Muscle of leg (tissue), 11 donors: ENCODE results near the gene LPP. TPM values are rescaled to one million over a fixed set of nuclear protein-coding genes. Genes with fewer than 3 reads are reported as not detected.
A peak's percentile ranks its signal among the peaks of the same experiment; 100 is the strongest.
"Not testable (repeated sequence)": the region's sequence is repeated elsewhere in the genome, so short reads cannot be mapped to it uniquely, and the experiment has no call there.

Source experiments
- DNase-seq: peaks from one replicate; pipeline ENCODE4 v3.0.0; 2013
- H3K27ac ChIP-seq: one replicate; pipeline ENCODE4 v1.5.1; 2013; ENCODE audit warnings: mild to moderate bottlenecking, low read length, control low read depth
- H3K27me3 ChIP-seq: one replicate; pipeline ENCODE4 v1.6.1; 2013; ENCODE audit warnings: low read length; ENCODE audit not compliant: control insufficient read depth, insufficient read depth
- H3K36me3 ChIP-seq: one replicate; pipeline ENCODE4 v1.6.1; 2013; ENCODE audit warnings: low read length; ENCODE audit not compliant: control insufficient read depth, insufficient read depth
- H3K4me1 ChIP-seq: one replicate; pipeline ENCODE4 v1.6.1; 2013; ENCODE audit warnings: low read length; ENCODE audit not compliant: control insufficient read depth, insufficient read depth
- H3K4me3 ChIP-seq: one replicate; pipeline ENCODE4 v1.5.1; 2013; ENCODE audit warnings: low read length, control low read depth
- H3K9me3 ChIP-seq: replicated peaks from 2 replicates; pipeline ENCODE4 v1.6.1; 2013; ENCODE audit warnings: low read depth, low read length; ENCODE audit not compliant: control insufficient read depth
- WGBS: methylation state at CpG from one replicate; pipeline ENCODE4 v1.1.5; 2013; ENCODE audit warnings: missing lambda C conversion rate; ENCODE audit not compliant: insufficient coverage; 5-methylcytosine and 5-hydroxymethylcytosine counted together
- polyA plus RNA-seq, 8 donors: library from polyadenylated mRNA; unstranded; fragments of 120-200 nt; gene quantifications; one replicate each; pipeline versions ENCODE4 v1.2.1 to v1.2.3, GENCODE V29; 2013; ENCODE audit warnings: inconsistent platforms in 1 of 8, low replicate concordance in 1 of 8; ENCODE audit not compliant: insufficient read length in 8 of 8, insufficient read depth in 1 of 8
- total RNA-seq: library from RNA; stranded (reverse); fragments of 120-200 nt; gene quantifications from one replicate; pipeline ENCODE4 v1.2.4, GENCODE V29; 2013

The LPP gene
- total and polyA plus RNA-seq, 9 donors = 8.9 to 24.3 (median 13.5) TPM

GRCh38 chr3:188613721-188614120, 459.8 kb downstream of the LPP start:
- not testable (repeated sequence) for H3K4me3 ChIP-seq, H3K4me1 ChIP-seq
- WGBS = no CpG with 5 or more reads among the region's 6 CpGs

GRCh38 chr3:188617270-188617669, 463.3 kb downstream of the LPP start:
- Histone ChIP-seq H3K4me1 (no peaks in the 10 kb centered on the region), H3K27me3 (no peaks in the 10 kb centered on the region), H3K9me3 (no peaks in the 10 kb centered on the region), H3K27ac (no peak overlapping the region), H3K4me3 (no peak overlapping the region), H3K36me3 (no peaks in the 10 kb centered on the region)
- no peak for DNase-seq
- no CpG with 5 or more reads among the region's 2 CpGs for WGBS

More at GRCh38 chr3:188613721-188614120, 459.8 kb downstream of the LPP start:
- not testable (repeated sequence) for H3K27me3 ChIP-seq, H3K27ac ChIP-seq, H3K9me3 ChIP-seq, DNase-seq
- peaks cover 17% of the 10 kb centered on the region for H3K36me3 ChIP-seq

GRCh38 chr3:188617988-188618701, 464.2 kb downstream of the LPP start:
- H3K4me3 ChIP-seq = no peak overlapping the region
- no peaks in the 10 kb centered on the region for H3K36me3 ChIP-seq
- no CpG with 5 or more reads among the region's 5 CpGs for WGBS
- DNase-seq = no peak
- no peaks in the 10 kb centered on the region for H3K9me3 ChIP-seq
- H3K27me3 ChIP-seq = no peaks in the 10 kb centered on the region
- no peak overlapping the region for H3K27ac ChIP-seq
- no peaks in the 10 kb centered on the region for H3K4me1 ChIP-seq

- DNase-seq = no peak
- WGBS = no CpG with 5 or more reads among the region's 2 CpGs
- H3K27me3 ChIP-seq = no peaks in the 10 kb centered on the region
- H3K27ac ChIP-seq = no peak overlapping the region
- H3K4me3 ChIP-seq = no peak overlapping the region
- H3K4me1 ChIP-seq = no peaks in the 10 kb centered on the region
- H3K9me3 ChIP-seq = no peaks in the 10 kb centered on the region
- H3K36me3 ChIP-seq = no peaks in the 10 kb centered on the region
Measured at GRCh38 chr3:188620752-188621151, 466.8 kb downstream of the LPP start.

- no CpG with 5 or more reads among the region's 3 CpGs for WGBS
- H3K27ac ChIP-seq = no peak overlapping the region
- no peak overlapping the region for H3K4me3 ChIP-seq
- H3K27me3 ChIP-seq = no peaks in the 10 kb centered on the region
- no peaks in the 10 kb centered on the region for H3K4me1 ChIP-seq
- no peaks in the 10 kb centered on the region for H3K36me3 ChIP-seq
- H3K9me3 ChIP-seq = peaks cover 2% of the 10 kb centered on the region
- peak; percentile 25 for DNase-seq
Measured at GRCh38 chr3:188624384-188624783, 470.4 kb downstream of the LPP start.

GRCh38 chr3:188624828-188625227, 470.9 kb downstream of the LPP start:
- Histone ChIP-seq H3K27ac (no peak overlapping the region), H3K4me1 (no peaks in the 10 kb centered on the region), H3K4me3 (no peak overlapping the region), H3K27me3 (no peaks in the 10 kb centered on the region), H3K36me3 (no peaks in the 10 kb centered on the region), H3K9me3 (peaks cover 2% of the 10 kb centered on the region)
- DNase-seq = no peak

GRCh38 chr3:188627652-188628051, 473.7 kb downstream of the LPP start:
- Histone ChIP-seq H3K36me3 (no peaks in the 10 kb centered on the region), H3K4me1 (no peaks in the 10 kb centered on the region), H3K4me3 (no peak overlapping the region), H3K9me3 (peaks cover 2% of the 10 kb centered on the region), H3K27ac (no peak overlapping the region), H3K27me3 (no peaks in the 10 kb centered on the region)
- no peak for DNase-seq

- DNase-seq = no peak
- WGBS = 77% methylated on average over 2 of the region's 5 CpGs
- Histone ChIP-seq H3K9me3 (peaks cover 5% of the 10 kb centered on the region), H3K36me3 (no peaks in the 10 kb centered on the region), H3K4me3 (no peak overlapping the region), H3K4me1 (no peaks in the 10 kb centered on the region), H3K27me3 (no peaks in the 10 kb centered on the region), H3K27ac (no peak overlapping the region)
Measured at GRCh38 chr3:188631291-188632010, 477.5 kb downstream of the LPP start.

GRCh38 chr3:188633206-188633605, 479.2 kb downstream of the LPP start:
- Histone ChIP-seq H3K27ac (no peak overlapping the region), H3K9me3 (peaks cover 5% of the 10 kb centered on the region), H3K4me1 (no peaks in the 10 kb centered on the region), H3K36me3 (no peaks in the 10 kb centered on the region), H3K27me3 (no peaks in the 10 kb centered on the region), H3K4me3 (no peak overlapping the region)
- no CpG with 5 or more reads among the region's 4 CpGs for WGBS
- DNase-seq = no peak

- Histone ChIP-seq H3K4me1 (no peaks in the 10 kb centered on the region), H3K27me3 (no peaks in the 10 kb centered on the region), H3K36me3 (no peaks in the 10 kb centered on the region), H3K27ac (no peak overlapping the region), H3K9me3 (peaks cover 3% of the 10 kb centered on the region), H3K4me3 (no peak overlapping the region)
- 95% methylated on average over 6 of the region's 8 CpGs for WGBS
- DNase-seq = no peak
Measured at GRCh38 chr3:188634285-188634684, 480.3 kb downstream of the LPP start.
